NCI-H69 (cell line): ENCODE data around the gene CTDSPL.
A peak's percentile ranks its signal among the peaks of the same experiment; 100 is the strongest.

Source experiments
- DNase-seq: peaks from one replicate; lab custom pipeline; 2025; lab: John Stamatoyannopoulos, UW

The CTDSPL gene

GRCh38 chr3:37943631-37944314, 82.1 kb downstream of the CTDSPL start:
- no peak for DNase-seq

- no peak for DNase-seq
Observed at GRCh38 chr3:37944391-37944842, 82.7 kb downstream of the CTDSPL start.

GRCh38 chr3:37945156-37945806, 83.6 kb downstream of the CTDSPL start:
- no peak for DNase-seq

- DNase-seq, result no peak
Observed at GRCh38 chr3:37945807-37946530, 84.3 kb downstream of the CTDSPL start.

GRCh38 chr3:37946531-37946889, 84.8 kb downstream of the CTDSPL start:
- no peak for DNase-seq

- no peak for DNase-seq
Observed at GRCh38 chr3:37949866-37950265, 88.2 kb downstream of the CTDSPL start.

GRCh38 chr3:37952564-37952963, 90.9 kb downstream of the CTDSPL start:
- DNase-seq, result no peak

GRCh38 chr3:37953226-37953625, 91.5 kb downstream of the CTDSPL start:
- DNase-seq, result no peak

GRCh38 chr3:37953707-37954394, 92.2 kb downstream of the CTDSPL start:
- DNase-seq, result no peak

GRCh38 chr3:37954881-37955280, 93.2 kb downstream of the CTDSPL start:
- no peak for DNase-seq

GRCh38 chr3:37955918-37956707, 94.4 kb downstream of the CTDSPL start:
- DNase-seq, result no peak

- no peak for DNase-seq
Observed at GRCh38 chr3:37956723-37957538, 95.3 kb downstream of the CTDSPL start.

- DNase-seq, result no peak
Observed at GRCh38 chr3:37957539-37957936, 95.9 kb downstream of the CTDSPL start.

GRCh38 chr3:37961622-37962431, 100.1 kb downstream of the CTDSPL start:
- no peak for DNase-seq

GRCh38 chr3:37963016-37963415, 101.3 kb downstream of the CTDSPL start:
- DNase-seq, result no peak

- DNase-seq, result no peak
Observed at GRCh38 chr3:37963635-37964034, 102.0 kb downstream of the CTDSPL start.

GRCh38 chr3:37964146-37964545, 102.5 kb downstream of the CTDSPL start:
- DNase-seq, result no peak

- DNase-seq, result no peak
Observed at GRCh38 chr3:37964716-37965115, 103.0 kb downstream of the CTDSPL start.

- DNase-seq, result peak; percentile 26
Observed at GRCh38 chr3:37967260-37967881, 105.7 kb downstream of the CTDSPL start.

- DNase-seq, result no peak
Observed at GRCh38 chr3:37968199-37968598, 106.5 kb downstream of the CTDSPL start.
